GM18517 (cell line): Measurements from ENCODE around the gene NOS3.

Source experiments
- ATAC-seq: cut with Tn5 transposase; IDR thresholded peaks from one replicate; pipeline ENCODE4 v1.9.1; 2021; ENCODE audit warnings: mild to moderate bottlenecking, moderate library complexity; ENCODE audit not compliant: unreplicated experiment

The NOS3 gene

GRCh38 chr7:150990416-150991186, at the start of gene NOS3:
Gene NOS3, plus strand, starts transcription at chr7:150991017. Its CDS starts 2,787 bp downstream, at chr7:150993804.
- ATAC-seq, result no peak

GRCh38 chr7:150941351-150942000, 49.3 kb upstream of the NOS3 start:
- no peak for ATAC-seq

GRCh38 chr7:150942001-150942590, 48.7 kb upstream of the NOS3 start:
- ATAC-seq, result no peak

- ATAC-seq, result no peak
Measured at GRCh38 chr7:150942591-150943452, 48.0 kb upstream of the NOS3 start.

- no peak for ATAC-seq
Measured at GRCh38 chr7:150943453-150943814, 47.4 kb upstream of the NOS3 start.

GRCh38 chr7:150944066-150945042, 46.5 kb upstream of the NOS3 start:
- no peak for ATAC-seq

GRCh38 chr7:150945171-150945852, 45.5 kb upstream of the NOS3 start:
- ATAC-seq, result no peak

- ATAC-seq, result no peak
Measured at GRCh38 chr7:150945853-150946420, 44.9 kb upstream of the NOS3 start.

- no peak for ATAC-seq
Measured at GRCh38 chr7:150946421-150947240, 44.2 kb upstream of the NOS3 start.

- ATAC-seq, result no peak
Measured at GRCh38 chr7:150947241-150947745, 43.5 kb upstream of the NOS3 start.

- no peak for ATAC-seq
Measured at GRCh38 chr7:150947761-150948651, 42.8 kb upstream of the NOS3 start.

- ATAC-seq, result no peak
Measured at GRCh38 chr7:150948791-150949251, 42.0 kb upstream of the NOS3 start.

- no peak for ATAC-seq
Measured at GRCh38 chr7:150949564-150949963, 41.3 kb upstream of the NOS3 start.

GRCh38 chr7:150949971-150950491, 40.8 kb upstream of the NOS3 start:
- ATAC-seq, result no peak

GRCh38 chr7:150950496-150951180, 40.2 kb upstream of the NOS3 start:
- no peak for ATAC-seq

- ATAC-seq, result no peak
Measured at GRCh38 chr7:150951181-150951520, 39.7 kb upstream of the NOS3 start.
